DOHH2 (cell line): ENCODE results near the gene LYVE1.

Experiments
- EZH2phosphoT487 ChIP-seq: fragments of 200-600 bp; sonication (generic); IDR thresholded peaks from 2 replicates; pipeline ENCODE4 v1.6.1; 2017; ENCODE audit warnings: borderline replicate concordance, mild to moderate bottlenecking, antibody characterized with exemption, low read length, moderate library complexity, mixed read lengths
- TF ChIP-seq, protein P1 (sequence below): fragments of 200-600 bp; sonication (generic); IDR thresholded peaks from one replicate; pipeline ENCODE4 v1.5.1; 2014; ENCODE audit warnings: antibody characterized with exemption, mild to moderate bottlenecking, low read depth, low read length; ENCODE audit not compliant: poor library complexity, severe bottlenecking

DNA sequence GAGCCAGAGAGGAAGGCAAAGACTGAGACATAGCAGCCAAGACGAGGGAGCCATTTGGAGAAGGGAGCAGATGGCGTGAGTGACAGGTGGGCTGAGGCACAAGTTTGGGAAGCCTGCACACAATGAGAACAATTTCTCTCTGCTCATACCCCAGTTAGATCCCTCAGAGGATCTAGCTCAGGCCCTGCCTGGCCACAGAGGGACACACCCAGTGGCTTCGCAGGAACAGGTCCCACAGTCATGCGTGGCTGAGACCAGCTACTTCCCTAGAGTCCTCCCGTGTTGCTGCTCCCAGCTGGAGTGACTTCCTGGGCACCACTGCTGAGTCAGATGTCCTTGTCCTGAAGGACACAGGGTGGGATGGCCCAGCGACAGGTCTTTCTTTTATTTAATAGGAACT lies 33.4 kb upstream of the LYVE1 start:
- TF ChIP-seq, protein P1, sequence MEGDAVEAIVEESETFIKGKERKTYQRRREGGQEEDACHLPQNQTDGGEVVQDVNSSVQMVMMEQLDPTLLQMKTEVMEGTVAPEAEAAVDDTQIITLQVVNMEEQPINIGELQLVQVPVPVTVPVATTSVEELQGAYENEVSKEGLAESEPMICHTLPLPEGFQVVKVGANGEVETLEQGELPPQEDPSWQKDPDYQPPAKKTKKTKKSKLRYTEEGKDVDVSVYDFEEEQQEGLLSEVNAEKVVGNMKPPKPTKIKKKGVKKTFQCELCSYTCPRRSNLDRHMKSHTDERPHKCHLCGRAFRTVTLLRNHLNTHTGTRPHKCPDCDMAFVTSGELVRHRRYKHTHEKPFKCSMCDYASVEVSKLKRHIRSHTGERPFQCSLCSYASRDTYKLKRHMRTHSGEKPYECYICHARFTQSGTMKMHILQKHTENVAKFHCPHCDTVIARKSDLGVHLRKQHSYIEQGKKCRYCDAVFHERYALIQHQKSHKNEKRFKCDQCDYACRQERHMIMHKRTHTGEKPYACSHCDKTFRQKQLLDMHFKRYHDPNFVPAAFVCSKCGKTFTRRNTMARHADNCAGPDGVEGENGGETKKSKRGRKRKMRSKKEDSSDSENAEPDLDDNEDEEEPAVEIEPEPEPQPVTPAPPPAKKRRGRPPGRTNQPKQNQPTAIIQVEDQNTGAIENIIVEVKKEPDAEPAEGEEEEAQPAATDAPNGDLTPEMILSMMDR: no peak
- no peak for TF ChIP-seq EZH2phosphoT487
